Endothelial cell of umbilical vein (primary cell): ENCODE results near the gene KANK3.
A peak's percentile ranks its signal among the peaks of the same experiment; 100 is the strongest.

Experiments
- EZH2 ChIP-seq: IDR thresholded peaks from 2 replicates; pipeline ENCODE4 v1.6.1; 2012; ENCODE audit warnings: borderline replicate concordance, low read depth, mild to moderate bottlenecking, moderate library complexity, low read length, inconsistent platforms; ENCODE audit not compliant: severe bottlenecking
- FOS ChIP-seq: IDR thresholded peaks from 2 replicates; pipeline ENCODE4 v1.6.1; 2011; ENCODE audit warnings: mild to moderate bottlenecking, low read length, moderate library complexity, borderline replicate concordance; ENCODE audit not compliant: insufficient read depth
- GATA2 ChIP-seq: IDR thresholded peaks from 2 replicates; pipeline ENCODE4 v1.7.0; 2011; ENCODE audit warnings: low read depth, mild to moderate bottlenecking, moderate library complexity, mixed read lengths, low read length; ENCODE audit not compliant: insufficient read length, insufficient read depth
- JUN ChIP-seq: IDR thresholded peaks from 2 replicates; pipeline ENCODE4 v1.6.1; 2011; ENCODE audit warnings: borderline replicate concordance, low read depth; ENCODE audit not compliant: insufficient read length, insufficient read depth
- POLR2A ChIP-seq: IDR thresholded peaks from 2 replicates; pipeline ENCODE4 v1.6.1; 2012; ENCODE audit warnings: low read depth, mild to moderate bottlenecking, control low read depth, low read length
- TF ChIP-seq, protein P1 (sequence below), 2 donors: IDR thresholded peaks; 1 replicate in 1 of 2; 2 replicates in 1 of 2; pipeline ENCODE4 v1.5.1; 2011; ENCODE audit warnings: low read length in 2 of 2, mild to moderate bottlenecking in 2 of 2, moderate library complexity in 2 of 2, control low read depth in 1 of 2, inconsistent platforms in 1 of 2, low read depth in 1 of 2; ENCODE audit not compliant: insufficient read depth in 1 of 2; ENCODE audit errors: extremely low read depth in 1 of 2
- TF ChIP-seq, protein P2 (sequence below): IDR thresholded peaks from 2 replicates; pipeline ENCODE4 v1.6.1; 2011; ENCODE audit not compliant: insufficient read depth, insufficient read length

DNA sequence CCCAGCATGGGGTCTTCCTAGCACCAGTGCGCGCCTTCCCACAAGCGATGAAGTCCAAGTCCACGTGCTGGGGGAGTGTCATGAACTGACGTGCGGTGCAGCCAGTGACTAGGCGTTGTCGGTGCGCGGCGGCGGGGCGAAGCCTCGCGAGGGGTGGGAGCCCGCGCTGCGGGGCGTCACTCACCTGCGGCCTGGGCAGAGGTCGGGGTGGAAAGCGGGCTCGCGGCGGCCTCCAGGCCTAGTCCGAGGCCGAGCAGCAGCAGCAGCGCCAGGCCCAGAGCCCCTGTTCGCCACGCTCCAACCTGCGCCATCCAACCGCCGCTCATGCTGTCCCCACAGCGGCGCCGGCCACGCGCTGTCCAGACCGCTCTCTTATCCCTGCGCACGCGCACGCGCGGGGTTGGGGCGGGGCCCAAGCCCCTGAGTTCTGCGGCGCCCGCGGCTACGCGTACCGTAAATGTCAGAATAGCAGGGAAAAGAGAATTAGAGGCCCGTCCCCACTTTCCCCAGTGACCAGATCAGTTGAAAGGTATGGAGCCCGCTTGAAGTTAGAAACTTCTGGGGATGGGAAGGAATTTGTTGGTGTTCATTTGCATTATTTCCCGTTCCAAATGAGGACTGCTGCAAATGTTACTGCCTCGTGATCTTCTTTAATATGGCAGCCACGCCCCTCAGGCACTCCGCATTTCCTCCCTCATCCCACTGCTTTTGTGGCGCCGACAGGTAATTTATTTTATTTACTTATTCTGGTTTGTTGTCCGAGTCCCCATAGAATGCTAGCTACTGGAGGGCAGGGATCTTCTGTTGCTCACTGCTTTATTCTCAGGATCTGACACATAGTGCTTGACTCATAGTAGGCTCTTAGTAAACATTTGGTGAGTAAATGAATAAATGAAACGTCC, 34.8 kb downstream of the KANK3 start, which contains the start of gene CD320:
- no peak for TF ChIP-seq EZH2
- TF ChIP-seq, protein P1, sequence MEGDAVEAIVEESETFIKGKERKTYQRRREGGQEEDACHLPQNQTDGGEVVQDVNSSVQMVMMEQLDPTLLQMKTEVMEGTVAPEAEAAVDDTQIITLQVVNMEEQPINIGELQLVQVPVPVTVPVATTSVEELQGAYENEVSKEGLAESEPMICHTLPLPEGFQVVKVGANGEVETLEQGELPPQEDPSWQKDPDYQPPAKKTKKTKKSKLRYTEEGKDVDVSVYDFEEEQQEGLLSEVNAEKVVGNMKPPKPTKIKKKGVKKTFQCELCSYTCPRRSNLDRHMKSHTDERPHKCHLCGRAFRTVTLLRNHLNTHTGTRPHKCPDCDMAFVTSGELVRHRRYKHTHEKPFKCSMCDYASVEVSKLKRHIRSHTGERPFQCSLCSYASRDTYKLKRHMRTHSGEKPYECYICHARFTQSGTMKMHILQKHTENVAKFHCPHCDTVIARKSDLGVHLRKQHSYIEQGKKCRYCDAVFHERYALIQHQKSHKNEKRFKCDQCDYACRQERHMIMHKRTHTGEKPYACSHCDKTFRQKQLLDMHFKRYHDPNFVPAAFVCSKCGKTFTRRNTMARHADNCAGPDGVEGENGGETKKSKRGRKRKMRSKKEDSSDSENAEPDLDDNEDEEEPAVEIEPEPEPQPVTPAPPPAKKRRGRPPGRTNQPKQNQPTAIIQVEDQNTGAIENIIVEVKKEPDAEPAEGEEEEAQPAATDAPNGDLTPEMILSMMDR (IDR thresholded peaks at IDR 0.05; ENCODE audit: extremely low read depth in 1 of 2, insufficient read depth in 1 of 2, low read depth in 1 of 2, low read length in 2 of 2) = no peak
- TF ChIP-seq POLR2A = peak; percentile 89
- peak; percentile 55 for TF ChIP-seq FOS
- TF ChIP-seq, protein P2, sequence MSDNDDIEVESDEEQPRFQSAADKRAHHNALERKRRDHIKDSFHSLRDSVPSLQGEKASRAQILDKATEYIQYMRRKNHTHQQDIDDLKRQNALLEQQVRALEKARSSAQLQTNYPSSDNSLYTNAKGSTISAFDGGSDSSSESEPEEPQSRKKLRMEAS = peak; percentile 93
- no peak for TF ChIP-seq GATA2
- no peak for TF ChIP-seq JUN
